ENCODE data around the gene ARMH4. TPM values are rescaled to one million over a fixed set of nuclear protein-coding genes. Genes with fewer than 3 reads are reported as not detected.

ARMH4 gene
- total RNA-seq, 1 experiment from 2014 or later = 7.8 TPM

DNA sequence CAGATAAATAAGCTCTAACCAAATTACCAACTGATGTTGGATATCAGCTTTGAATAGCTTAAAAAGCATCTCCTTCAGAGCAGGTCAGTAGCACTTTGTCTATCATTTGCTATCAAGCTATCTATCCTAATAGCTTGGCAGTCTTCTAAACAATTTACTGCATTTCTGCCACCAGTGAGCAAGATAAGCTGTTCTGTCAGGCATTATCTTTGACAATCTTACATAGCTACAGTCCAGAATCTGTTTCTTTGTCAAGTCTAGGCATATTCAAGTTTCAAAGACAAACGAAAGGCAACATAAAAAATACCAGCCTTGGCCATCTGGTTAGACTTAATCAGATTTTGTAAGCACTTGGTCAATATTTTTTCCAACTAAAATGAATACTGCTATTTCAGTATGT, 5.6 kb downstream of the ARMH4 start:
- H3K9me3 ChIP-seq (ENCODE audit: low read depth, low read length, poor library complexity, severe bottlenecking) = no peaks in the 10 kb centered on the region
- no peak for DNase-seq (ENCODE audit: low spot score)
- H3K36me3 ChIP-seq (ENCODE audit: insufficient read depth, low read length, poor library complexity, severe bottlenecking) = no peaks in the 10 kb centered on the region
- ChIA-PET POLR2A (ENCODE audit: low non-redundant PET) (no interaction called here), CTCF (interaction anchor here (0.6 kb wide), 1 partner anchor 619 kb away, joined by 3 read pairs; no protein-coding TSS in a partner anchor)
- intact Hi-C loops (cut with micrococcal nuclease; ENCODE audit: unreplicated experiment) = no loop called here
- H3K4me1 ChIP-seq (ENCODE audit: insufficient read depth, low read length, poor library complexity, severe bottlenecking) = no peaks in the 10 kb centered on the region
- H3K27me3 ChIP-seq (replicated peaks; ENCODE audit: insufficient read depth, low read depth, low read length, poor library complexity) = peaks cover 21% of the 10 kb centered on the region
- TF ChIP-seq, protein P1, sequence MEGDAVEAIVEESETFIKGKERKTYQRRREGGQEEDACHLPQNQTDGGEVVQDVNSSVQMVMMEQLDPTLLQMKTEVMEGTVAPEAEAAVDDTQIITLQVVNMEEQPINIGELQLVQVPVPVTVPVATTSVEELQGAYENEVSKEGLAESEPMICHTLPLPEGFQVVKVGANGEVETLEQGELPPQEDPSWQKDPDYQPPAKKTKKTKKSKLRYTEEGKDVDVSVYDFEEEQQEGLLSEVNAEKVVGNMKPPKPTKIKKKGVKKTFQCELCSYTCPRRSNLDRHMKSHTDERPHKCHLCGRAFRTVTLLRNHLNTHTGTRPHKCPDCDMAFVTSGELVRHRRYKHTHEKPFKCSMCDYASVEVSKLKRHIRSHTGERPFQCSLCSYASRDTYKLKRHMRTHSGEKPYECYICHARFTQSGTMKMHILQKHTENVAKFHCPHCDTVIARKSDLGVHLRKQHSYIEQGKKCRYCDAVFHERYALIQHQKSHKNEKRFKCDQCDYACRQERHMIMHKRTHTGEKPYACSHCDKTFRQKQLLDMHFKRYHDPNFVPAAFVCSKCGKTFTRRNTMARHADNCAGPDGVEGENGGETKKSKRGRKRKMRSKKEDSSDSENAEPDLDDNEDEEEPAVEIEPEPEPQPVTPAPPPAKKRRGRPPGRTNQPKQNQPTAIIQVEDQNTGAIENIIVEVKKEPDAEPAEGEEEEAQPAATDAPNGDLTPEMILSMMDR (conservative IDR thresholded peaks at IDR 0.05; ENCODE audit: low read depth, low read length) = no peak
- no peak for TF ChIP-seq EZH2 (IDR thresholded peaks at IDR 0.05; ENCODE audit: borderline replicate concordance, low read depth, low read length, poor library complexity, severe bottlenecking)
- no peak overlapping the region for H3K27ac ChIP-seq (ENCODE audit: low read depth, low read length, poor library complexity, severe bottlenecking)
- no peak overlapping the region for H3K4me3 ChIP-seq (ENCODE audit: low read depth, low read length, poor library complexity, severe bottlenecking)
- no TSS peak for BruUV-seq (replicated peaks)

DNA sequence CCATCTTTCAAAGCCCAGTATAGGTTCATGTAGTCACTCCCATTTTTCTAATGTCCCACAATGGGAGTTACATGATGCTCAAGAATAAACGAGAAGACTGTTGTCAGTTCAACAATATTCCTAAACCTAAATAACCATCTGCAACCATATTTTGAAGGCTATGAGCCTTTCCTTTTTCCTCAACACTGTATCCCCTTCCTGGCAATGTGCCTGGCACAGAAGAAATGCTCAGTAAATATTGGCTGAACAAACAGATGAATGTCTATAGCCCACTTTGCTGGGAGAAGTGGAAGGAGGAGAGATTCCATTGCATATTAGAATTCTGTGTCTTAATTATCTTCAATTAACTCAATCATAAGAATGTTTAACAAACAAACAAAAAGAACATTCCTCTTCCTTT, 6.1 kb downstream of the ARMH4 start:
- Histone ChIP-seq H3K4me1 (ENCODE audit: insufficient read depth, low read length, poor library complexity, severe bottlenecking) (no peaks in the 10 kb centered on the region), H3K36me3 (ENCODE audit: insufficient read depth, low read length, poor library complexity, severe bottlenecking) (no peaks in the 10 kb centered on the region), H3K27ac (ENCODE audit: low read depth, low read length, poor library complexity, severe bottlenecking) (no peak overlapping the region), H3K9me3 (ENCODE audit: low read depth, low read length, poor library complexity, severe bottlenecking) (no peaks in the 10 kb centered on the region), H3K27me3 (replicated peaks; ENCODE audit: insufficient read depth, low read depth, low read length, poor library complexity) (peaks cover 17% of the 10 kb centered on the region), H3K4me3 (ENCODE audit: low read depth, low read length, poor library complexity, severe bottlenecking) (no peak overlapping the region)
- ChIA-PET CTCF (no interaction called here), POLR2A (ENCODE audit: low non-redundant PET) (no interaction called here)
- no TSS peak for BruUV-seq (replicated peaks)
- DNase-seq (ENCODE audit: low spot score) = no peak
- intact Hi-C loops (cut with micrococcal nuclease; ENCODE audit: unreplicated experiment) = no loop called here
- TF ChIP-seq, protein P1 (conservative IDR thresholded peaks at IDR 0.05; ENCODE audit: low read depth, low read length) = no peak
- no peak for TF ChIP-seq EZH2 (IDR thresholded peaks at IDR 0.05; ENCODE audit: borderline replicate concordance, low read depth, low read length, poor library complexity, severe bottlenecking)

DNA sequence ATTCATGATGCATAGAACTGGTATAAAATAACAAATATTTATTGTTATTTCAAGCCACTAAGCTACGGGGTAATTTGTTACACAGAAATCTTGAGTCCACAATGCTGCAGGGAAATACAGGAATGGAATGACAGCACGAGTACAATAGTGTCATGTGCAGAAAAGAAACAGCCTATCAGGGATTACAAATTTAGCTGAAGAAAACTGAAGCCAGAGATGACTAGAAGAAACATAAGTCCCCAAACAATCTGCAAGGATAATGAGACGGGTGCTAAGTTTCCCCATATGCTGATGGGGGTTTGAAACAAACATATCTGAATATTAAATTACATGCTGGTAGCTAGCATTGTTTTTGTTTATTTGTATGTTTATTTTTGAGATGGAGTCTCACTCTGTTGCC, 8.9 kb downstream of the ARMH4 start:
- Histone ChIP-seq H3K9me3 (ENCODE audit: low read depth, low read length, poor library complexity, severe bottlenecking) (no peaks in the 10 kb centered on the region), H3K27me3 (replicated peaks; ENCODE audit: insufficient read depth, low read depth, low read length, poor library complexity) (no peaks in the 10 kb centered on the region), H3K27ac (ENCODE audit: low read depth, low read length, poor library complexity, severe bottlenecking) (no peak overlapping the region), H3K4me3 (ENCODE audit: low read depth, low read length, poor library complexity, severe bottlenecking) (no peak overlapping the region), H3K36me3 (ENCODE audit: insufficient read depth, low read length, poor library complexity, severe bottlenecking) (no peaks in the 10 kb centered on the region), H3K4me1 (ENCODE audit: insufficient read depth, low read length, poor library complexity, severe bottlenecking) (no peaks in the 10 kb centered on the region)
- ChIA-PET POLR2A (ENCODE audit: low non-redundant PET) (no interaction called here), CTCF (no interaction called here)
- TF ChIP-seq EZH2 (IDR thresholded peaks at IDR 0.05; ENCODE audit: borderline replicate concordance, low read depth, low read length, poor library complexity, severe bottlenecking) = no peak
- TF ChIP-seq, protein P1 (conservative IDR thresholded peaks at IDR 0.05; ENCODE audit: low read depth, low read length) = no peak
- intact Hi-C loops (cut with micrococcal nuclease; ENCODE audit: unreplicated experiment) = no loop called here
- no peak for DNase-seq (ENCODE audit: low spot score)
- BruUV-seq (replicated peaks) = no TSS peak
